ENCODE measurements around the gene CLCN6. TPM values are rescaled to one million over a fixed set of nuclear protein-coding genes. Genes with fewer than 3 reads are reported as not detected.

Gene CLCN6
- total RNA-seq, 1 donor: 12.6 TPM

DNA sequence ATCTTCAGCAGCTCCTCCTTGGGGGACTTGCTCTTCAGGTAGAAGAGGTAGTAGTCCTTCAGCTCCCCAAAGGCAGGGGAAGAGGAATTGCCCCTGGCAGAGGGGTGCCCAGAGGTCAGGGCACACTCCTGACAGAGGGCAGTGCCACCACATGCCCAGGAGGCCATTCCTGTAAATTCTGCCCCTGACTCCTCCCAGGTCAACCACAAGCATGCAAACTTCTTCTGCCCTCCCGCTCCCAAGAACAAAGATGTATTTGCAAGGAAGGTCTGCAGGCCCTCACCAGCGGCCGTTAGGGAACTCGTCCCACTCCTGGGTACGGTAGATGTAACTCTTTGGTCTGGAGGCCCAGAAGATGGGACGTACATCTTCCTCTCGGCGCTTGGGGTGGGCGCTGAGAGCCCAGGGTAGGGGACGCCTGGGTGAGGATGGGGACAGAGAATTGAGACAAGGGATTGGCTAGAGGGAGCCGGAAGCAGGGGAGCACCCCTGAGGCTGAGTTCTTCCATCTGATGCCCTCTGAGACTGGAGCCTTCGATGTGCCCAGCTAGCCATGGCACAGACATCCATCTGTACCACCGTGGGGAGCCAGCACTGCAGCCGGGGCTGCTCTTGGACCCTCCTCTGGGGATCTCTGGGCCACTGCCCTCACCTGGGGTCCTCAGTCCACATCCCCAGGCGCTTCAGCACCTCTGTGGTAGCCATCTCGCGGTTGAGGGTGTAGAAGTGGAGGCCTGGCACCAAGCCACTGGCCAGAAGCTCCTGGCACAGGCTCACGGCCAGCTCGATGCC is 11.3 kb upstream of the CLCN6 start:
- TF ChIP-seq, protein P1, sequence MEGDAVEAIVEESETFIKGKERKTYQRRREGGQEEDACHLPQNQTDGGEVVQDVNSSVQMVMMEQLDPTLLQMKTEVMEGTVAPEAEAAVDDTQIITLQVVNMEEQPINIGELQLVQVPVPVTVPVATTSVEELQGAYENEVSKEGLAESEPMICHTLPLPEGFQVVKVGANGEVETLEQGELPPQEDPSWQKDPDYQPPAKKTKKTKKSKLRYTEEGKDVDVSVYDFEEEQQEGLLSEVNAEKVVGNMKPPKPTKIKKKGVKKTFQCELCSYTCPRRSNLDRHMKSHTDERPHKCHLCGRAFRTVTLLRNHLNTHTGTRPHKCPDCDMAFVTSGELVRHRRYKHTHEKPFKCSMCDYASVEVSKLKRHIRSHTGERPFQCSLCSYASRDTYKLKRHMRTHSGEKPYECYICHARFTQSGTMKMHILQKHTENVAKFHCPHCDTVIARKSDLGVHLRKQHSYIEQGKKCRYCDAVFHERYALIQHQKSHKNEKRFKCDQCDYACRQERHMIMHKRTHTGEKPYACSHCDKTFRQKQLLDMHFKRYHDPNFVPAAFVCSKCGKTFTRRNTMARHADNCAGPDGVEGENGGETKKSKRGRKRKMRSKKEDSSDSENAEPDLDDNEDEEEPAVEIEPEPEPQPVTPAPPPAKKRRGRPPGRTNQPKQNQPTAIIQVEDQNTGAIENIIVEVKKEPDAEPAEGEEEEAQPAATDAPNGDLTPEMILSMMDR (IDR thresholded peaks at IDR 0.05; ENCODE audit: insufficient read depth, low read length): no peak
- DNase-seq (ENCODE audit: low read depth): no peak
- no peak overlapping the region for H3K4me3 ChIP-seq (ENCODE audit: low read depth, low read length)

DNA sequence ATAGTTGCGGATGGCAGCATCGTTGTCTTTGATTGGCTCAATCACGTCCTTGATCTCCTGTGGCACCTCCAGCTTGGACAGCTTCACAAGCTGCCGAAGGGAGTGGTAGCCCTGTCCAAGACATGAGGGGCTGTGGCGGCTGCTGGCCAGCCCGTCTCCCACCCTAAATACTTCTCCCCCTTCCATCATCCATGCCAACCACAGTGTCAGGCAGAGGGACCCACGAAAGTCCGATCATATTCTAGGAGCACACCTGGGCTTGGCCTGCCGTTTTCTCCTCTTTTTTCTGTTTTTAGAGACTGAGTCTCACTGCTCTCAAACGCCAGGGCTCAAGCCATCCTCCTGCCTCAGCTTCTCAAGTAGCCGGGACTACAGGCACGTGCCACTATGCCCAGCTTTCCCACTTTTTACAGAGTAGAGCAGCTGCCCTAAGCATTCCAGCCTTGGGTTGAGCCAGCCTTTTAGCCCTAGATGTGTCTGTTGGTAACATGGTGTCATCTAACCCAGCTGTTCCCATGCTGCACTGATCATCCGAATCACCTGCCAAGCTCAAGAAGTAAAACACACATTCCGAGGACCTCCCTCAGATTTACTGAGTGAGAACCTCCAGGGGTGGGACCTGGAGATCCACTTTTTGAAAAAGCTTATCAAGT is 10.6 kb upstream of the CLCN6 start:
- DNase-seq (ENCODE audit: low read depth): no peak
- H3K4me3 ChIP-seq (ENCODE audit: low read depth, low read length): no peak overlapping the region
- TF ChIP-seq, protein P1 (IDR thresholded peaks at IDR 0.05; ENCODE audit: insufficient read depth, low read length): no peak

DNA sequence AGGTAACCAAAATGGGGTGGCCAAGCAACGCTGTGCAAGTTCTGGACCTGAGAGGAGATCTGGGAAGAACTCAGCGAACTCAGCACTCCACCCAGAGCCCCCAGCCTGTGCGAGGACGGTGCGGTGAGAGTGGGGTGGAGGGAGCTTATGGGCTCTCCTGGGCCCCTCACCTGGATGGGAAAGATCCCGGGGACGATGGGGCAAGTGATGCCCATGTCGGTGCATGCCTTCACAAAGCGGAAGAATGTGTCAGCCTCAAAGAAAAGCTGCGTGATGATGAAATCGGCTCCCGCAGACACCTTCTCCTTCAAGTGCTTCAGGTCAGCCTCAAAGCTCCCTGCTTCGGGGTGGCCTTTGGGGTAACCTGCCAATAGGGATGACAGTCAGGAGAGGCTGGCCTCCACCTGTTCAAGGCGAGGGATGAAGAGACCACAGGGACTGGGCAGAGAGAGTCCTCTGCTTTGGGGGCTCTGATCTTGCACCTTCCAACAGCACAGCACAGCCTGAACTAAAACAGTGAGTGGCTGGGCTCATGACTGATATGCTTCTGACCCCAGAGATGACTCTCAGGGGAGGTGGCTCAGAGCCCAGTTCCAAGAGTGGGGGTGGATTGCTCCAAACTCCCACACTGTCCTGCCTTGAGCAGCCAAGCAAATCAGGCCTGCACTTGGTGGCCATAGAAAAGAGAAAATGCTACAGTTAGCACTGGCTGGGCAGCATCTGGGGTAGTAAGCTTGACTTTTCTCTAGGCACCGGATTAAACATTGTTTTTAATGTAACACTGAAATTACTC is 9.8 kb upstream of the CLCN6 start:
- TF ChIP-seq, protein P1 (IDR thresholded peaks at IDR 0.05; ENCODE audit: insufficient read depth, low read length): no peak
- peak; percentile 27 for DNase-seq (ENCODE audit: low read depth)
- no peak overlapping the region for H3K4me3 ChIP-seq (ENCODE audit: low read depth, low read length)

DNA sequence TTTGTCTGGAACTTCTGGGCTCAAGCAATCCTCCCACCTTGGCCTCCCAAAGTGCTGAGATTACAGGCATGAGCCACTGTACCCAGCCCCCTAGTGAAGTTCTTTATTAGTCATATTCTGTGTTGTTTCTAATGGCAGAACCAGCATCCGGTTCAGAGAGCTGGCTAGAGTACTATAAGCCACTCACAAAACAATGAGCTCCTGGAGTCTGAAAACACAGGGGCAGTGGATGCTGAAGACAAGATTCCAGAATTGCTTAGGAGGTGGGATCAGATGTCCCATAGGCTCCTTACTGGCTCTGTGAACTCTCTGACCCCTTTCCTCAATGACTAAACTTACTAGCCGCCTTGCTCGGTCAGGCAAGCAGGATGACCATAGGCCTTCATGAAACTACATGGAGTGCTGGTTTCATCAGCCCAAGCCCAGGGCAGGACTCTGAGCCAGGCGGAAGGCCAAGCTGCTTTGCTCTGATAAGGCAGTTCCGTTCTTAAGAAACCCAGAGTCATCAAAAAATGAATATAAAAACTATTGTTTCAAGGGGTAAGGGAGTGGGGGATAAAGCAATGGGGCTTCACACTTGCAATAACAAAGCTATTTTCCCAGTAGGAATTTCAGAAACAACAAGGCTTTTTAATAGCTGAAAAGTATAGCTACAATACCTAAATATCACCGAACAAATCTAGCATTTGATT is 8.3 kb upstream of the CLCN6 start:
- TF ChIP-seq, protein P1 (IDR thresholded peaks at IDR 0.05; ENCODE audit: insufficient read depth, low read length): no peak
- peak; percentile 96 for DNase-seq (ENCODE audit: low read depth)
- no peak overlapping the region for H3K4me3 ChIP-seq (ENCODE audit: low read depth, low read length)

DNA sequence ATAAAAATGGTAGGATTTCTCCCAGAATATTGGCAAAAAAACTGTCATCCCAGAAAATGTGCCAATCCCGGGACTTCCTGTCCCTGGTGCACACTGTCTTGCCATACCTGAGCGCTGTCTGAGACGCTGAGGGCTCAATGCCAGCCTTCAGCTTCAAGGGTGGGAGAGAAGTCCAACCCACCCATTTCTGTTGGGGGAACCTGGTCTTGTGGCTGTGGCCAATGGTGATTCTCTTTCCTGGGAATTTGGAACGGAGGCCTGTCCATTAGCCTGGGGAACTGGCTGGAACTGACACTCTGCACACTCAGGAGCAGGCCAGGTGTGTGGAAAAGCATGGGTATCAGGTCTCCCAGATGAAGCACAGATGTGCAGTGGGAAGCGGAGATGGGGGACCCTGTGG is 6.9 kb upstream of the CLCN6 start:
- no peak overlapping the region for H3K4me3 ChIP-seq (ENCODE audit: low read depth, low read length)
- TF ChIP-seq, protein P1 (IDR thresholded peaks at IDR 0.05; ENCODE audit: insufficient read depth, low read length): no peak
- DNase-seq (ENCODE audit: low read depth): no peak

DNA sequence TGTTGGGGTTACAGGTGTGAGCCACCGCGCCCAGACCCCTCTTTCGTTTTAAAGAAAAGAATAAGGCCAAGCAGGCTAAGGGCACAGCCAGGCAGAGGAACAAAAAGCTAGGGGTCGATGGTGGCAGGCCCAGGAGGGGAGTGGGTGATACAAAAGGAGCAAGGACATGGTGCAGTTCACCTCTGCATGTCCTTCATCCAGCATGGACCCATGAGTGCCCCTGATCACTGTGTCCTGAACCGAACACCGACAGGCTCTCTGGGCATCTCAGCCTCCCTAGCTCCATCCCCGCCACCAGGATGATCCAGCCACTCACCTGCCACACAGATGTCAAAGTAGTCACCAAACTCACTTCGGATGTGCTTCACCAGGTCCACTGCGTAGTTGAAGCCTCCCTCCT is 6.1 kb upstream of the CLCN6 start:
- TF ChIP-seq, protein P1 (IDR thresholded peaks at IDR 0.05; ENCODE audit: insufficient read depth, low read length): no peak
- H3K4me3 ChIP-seq (ENCODE audit: low read depth, low read length): no peak overlapping the region
- DNase-seq (ENCODE audit: low read depth): no peak

Data from fibroblast of the aortic adventitia (primary cell).